Activated T-helper 2 cell treated with anti-CD3 and anti-CD28 coated beads, Interferon-gamma antibody, Interleukin-2, Interleukin-4, amounts not matched to agents 10 μg/mL and 5 μg/mL and 100 μg/mL, durations not matched to agents 14 hours and 24 hours and 36 hours (primary cell): ENCODE measurements around the gene EGFR. TPM values are rescaled to one million over a fixed set of nuclear protein-coding genes. Genes with fewer than 3 reads are reported as not detected.
"Not testable (repeated sequence)": the region's sequence is repeated elsewhere in the genome, so short reads cannot be mapped to it uniquely, and the experiment has no call there.

Experiments used
- DNase-seq: peaks from one replicate; pipeline ENCODE4 v3.0.0; 2021; ENCODE audit warnings: low spot score
- H3K27ac Mint-ChIP-seq: one replicate; pipeline ENCODE4 v1.8.0; 2021; ENCODE audit warnings: mixed read lengths
- H3K27me3 Mint-ChIP-seq: one replicate; pipeline ENCODE4 v1.8.0; 2021; ENCODE audit warnings: low read depth, mixed read lengths
- H3K36me3 Mint-ChIP-seq: one replicate; pipeline ENCODE4 v1.8.0; 2021; ENCODE audit warnings: low read depth, mixed read lengths
- H3K4me1 Mint-ChIP-seq: one replicate; pipeline ENCODE4 v1.8.0; 2021; ENCODE audit warnings: low read depth, mixed read lengths
- H3K4me3 Mint-ChIP-seq: one replicate; pipeline ENCODE4 v1.8.0; 2021; ENCODE audit warnings: low read depth, mild to moderate bottlenecking, moderate library complexity, mixed read lengths
- H3K9me3 Mint-ChIP-seq: one replicate; pipeline ENCODE4 v1.8.0; 2021; ENCODE audit warnings: mixed read lengths
- intact Hi-C: fragments of 100-400 bp; cut with micrococcal nuclease; formaldehyde crosslinking; loops from one replicate; pipeline ENCODE4 v1.15.1; 2023
- total RNA-seq: library from RNA; stranded (reverse); gene quantifications from 2 replicates; pipeline ENCODE4 v1.2.3, GENCODE V29; 2022

EGFR gene
- total RNA-seq, 1 donor from 2014 or later: not detected

DNA sequence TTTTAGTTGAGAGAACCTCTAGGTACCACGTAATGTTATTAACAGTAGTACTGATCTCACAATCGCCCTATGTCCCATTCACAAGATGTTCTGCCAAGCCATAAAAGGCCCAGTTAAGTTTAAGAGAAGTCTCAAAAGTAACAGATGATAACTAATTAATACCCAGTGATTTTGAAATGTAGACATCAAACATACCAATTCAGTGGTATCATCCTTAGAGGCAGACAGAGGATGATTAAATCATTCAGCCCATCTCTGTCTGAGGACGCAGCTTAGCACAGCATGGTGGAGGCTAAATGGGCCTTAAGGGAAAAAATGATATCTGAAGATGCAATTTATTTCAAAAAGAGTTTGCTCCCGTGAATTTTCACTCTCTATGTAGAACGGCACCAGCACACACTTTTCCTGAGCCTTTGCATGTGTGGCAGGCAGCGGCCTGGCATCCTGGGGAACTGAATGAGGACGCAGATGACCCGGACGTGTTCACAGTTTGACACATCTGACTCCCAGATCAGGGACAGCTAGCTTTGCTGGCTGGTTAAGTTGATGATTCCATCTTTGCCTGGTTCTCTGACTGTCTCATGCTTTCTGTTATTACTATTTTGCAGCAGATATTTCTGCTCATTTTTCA is 13.4 kb downstream of the EGFR start:
- H3K27me3 Mint-ChIP-seq: peaks cover 13% of the 10 kb centered on the region
- no peak overlapping the region for H3K27ac Mint-ChIP-seq
- H3K9me3 Mint-ChIP-seq: no peaks in the 10 kb centered on the region
- H3K4me1 Mint-ChIP-seq: no peaks in the 10 kb centered on the region
- no peaks in the 10 kb centered on the region for H3K36me3 Mint-ChIP-seq
- no peak for DNase-seq
- intact Hi-C loops: no loop called here
- H3K4me3 Mint-ChIP-seq: no peak overlapping the region

DNA sequence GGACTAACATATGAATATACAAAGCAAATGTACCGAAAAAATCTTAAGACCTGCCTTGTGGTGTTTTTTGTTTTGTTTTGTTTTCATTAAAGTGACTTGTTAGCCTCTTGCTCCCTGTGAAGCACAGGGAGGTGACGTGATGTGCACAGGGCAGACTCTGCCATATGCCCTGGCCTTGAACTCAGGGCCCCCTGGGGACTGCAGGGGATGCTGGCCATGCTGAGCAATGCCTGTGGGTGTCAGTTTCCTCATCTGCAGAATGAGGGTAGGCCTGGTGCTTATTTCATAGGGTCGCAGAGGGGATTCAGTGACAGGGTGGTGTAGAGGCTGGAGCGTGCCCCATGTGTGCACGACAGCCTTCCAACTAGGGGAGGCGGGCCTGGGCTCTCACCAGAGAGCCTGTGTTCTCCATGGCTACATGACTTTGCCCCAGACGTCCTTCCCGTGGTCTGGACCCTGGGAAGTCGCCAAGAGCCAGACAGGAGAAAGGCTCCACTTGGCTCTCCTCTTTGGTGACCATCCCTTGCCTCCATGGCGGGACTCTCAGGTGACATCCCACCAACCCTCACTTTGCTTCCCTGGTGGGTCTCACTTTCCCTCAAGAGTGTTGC is 14.5 kb downstream of the EGFR start:
- no peaks in the 10 kb centered on the region for H3K4me1 Mint-ChIP-seq
- H3K4me3 Mint-ChIP-seq: no peak overlapping the region
- no peak overlapping the region for H3K27ac Mint-ChIP-seq
- no peak for DNase-seq
- intact Hi-C loops: no loop called here
- H3K27me3 Mint-ChIP-seq: peaks cover 16% of the 10 kb centered on the region
- no peaks in the 10 kb centered on the region for H3K36me3 Mint-ChIP-seq
- no peaks in the 10 kb centered on the region for H3K9me3 Mint-ChIP-seq

DNA sequence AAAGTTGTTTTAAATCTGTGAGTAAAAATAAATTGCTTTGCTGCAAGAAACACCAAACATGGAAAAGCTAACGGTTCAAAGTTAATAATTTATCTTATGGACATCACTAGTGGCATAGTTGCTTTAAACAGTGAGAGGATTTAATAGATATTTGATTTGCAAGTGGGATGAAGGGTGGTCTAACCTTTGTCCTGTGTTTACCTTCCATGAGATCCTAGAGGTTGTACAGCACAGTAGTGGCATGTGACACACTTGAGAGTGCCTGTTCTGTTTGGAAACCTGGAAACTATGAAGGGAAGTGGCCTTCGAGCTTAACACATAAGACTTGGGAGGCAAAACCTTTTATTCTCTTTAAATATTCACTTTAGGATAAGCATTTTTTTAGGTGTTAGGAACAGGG is 16.0 kb downstream of the EGFR start:
- H3K36me3 Mint-ChIP-seq: no peaks in the 10 kb centered on the region
- intact Hi-C loops: no loop called here
- no peaks in the 10 kb centered on the region for H3K9me3 Mint-ChIP-seq
- H3K27me3 Mint-ChIP-seq: peaks cover 20% of the 10 kb centered on the region
- H3K4me3 Mint-ChIP-seq: no peak overlapping the region
- no peak for DNase-seq
- no peaks in the 10 kb centered on the region for H3K4me1 Mint-ChIP-seq
- H3K27ac Mint-ChIP-seq: no peak overlapping the region

DNA sequence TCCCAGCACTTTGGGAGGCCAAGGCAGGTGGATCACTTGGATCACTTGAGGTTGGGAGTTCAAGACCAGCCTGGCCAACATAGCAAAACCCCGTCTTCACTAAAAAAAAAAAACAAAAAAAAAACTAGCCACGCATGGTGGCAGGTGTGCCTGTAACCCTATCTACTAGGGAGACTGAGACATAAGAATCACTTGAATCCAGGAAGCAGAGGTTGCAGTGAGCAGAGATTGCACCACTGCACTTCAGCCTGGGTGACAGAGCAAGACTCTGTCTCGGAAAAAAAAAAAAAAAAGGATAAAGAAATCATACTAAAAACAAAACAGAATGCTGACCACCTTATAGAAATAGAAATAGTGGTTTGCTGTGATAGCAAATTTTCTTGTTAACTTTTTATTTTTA is 16.6 kb downstream of the EGFR start:
- H3K27ac Mint-ChIP-seq, DNase-seq, H3K9me3 Mint-ChIP-seq, H3K4me1 Mint-ChIP-seq, H3K4me3 Mint-ChIP-seq, intact Hi-C loops, H3K36me3 Mint-ChIP-seq: not testable (repeated sequence)
- H3K27me3 Mint-ChIP-seq: peaks cover 16% of the 10 kb centered on the region

DNA sequence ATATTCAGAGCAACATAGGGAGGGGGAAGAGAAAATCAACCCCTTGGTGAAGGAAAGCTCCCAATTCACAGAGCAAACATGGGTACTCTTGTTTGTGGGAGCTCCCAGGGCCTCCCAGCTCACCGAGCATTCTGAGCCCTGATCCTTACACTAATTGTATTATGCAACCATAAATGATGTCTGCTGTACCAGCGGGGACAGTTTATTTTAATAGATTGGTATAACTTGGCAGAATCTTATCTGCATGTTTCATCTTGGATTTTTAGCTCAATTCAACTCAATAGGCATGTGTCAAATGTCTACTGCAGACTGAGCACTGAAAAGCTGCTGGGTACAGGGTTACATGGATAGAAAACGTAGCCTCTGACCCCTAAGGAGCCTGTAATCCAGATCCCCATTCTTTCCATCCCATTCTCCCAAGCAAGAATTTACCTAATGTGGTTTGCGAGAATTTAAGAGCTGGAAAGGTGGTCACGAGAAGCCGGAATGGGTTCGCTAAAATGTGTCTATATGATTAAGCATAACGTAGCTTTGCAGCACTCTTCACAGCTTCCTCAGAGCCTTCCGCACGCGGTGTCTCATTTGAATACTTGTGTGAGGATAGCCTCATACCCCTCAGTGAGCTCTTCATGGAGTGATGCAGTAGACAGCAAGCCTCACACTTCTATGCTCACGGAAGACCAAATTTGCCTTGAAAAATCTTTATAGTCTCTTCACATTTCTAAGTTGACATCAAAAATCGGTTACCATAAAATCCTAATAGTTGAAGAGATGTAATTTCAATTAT is 18.3 kb downstream of the EGFR start:
- intact Hi-C loops: no loop called here
- Mint-ChIP-seq H3K27me3 (peaks cover 16% of the 10 kb centered on the region), H3K4me1 (no peaks in the 10 kb centered on the region), H3K9me3 (no peaks in the 10 kb centered on the region), H3K4me3 (no peak overlapping the region), H3K27ac (no peak overlapping the region), H3K36me3 (no peaks in the 10 kb centered on the region)
- no peak for DNase-seq

DNA sequence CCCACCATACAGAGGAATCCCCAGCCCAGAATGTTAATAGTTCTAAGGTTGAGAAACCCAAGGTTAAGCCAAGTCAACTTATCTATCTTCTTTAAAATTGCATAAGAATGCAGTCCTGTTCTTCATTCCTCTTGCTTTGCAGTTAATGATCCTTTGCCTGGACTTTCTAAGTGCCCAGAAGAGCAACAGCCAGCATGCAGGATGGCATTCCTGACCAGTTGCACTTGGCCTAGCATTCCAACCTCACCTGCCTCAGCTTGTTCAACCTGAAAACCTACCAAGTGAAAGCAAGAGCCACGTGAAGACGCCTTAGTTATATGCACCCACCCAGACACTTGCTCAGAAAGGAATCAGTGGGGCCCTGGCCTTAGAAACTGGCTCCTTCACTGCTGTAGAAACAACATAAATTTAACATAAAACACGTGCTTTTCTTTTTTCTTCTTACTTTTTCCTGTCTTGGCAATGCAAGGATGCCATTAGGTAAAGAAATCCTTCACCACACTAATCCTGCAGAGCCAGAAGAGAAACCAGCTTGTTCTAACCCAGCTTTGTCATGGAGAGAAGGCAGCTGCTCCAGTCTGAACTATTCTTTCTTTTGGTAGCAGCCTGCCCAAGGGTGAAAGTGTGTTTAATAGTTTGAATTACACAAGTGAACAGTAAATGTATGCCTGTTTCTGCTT is 25.0 kb downstream of the EGFR start:
- Mint-ChIP-seq H3K4me3 (no peak overlapping the region), H3K9me3 (no peaks in the 10 kb centered on the region), H3K4me1 (no peaks in the 10 kb centered on the region), H3K36me3 (no peaks in the 10 kb centered on the region), H3K27me3 (peaks cover 4% of the 10 kb centered on the region), H3K27ac (no peak overlapping the region)
- no peak for DNase-seq
- intact Hi-C loops: no loop called here

DNA sequence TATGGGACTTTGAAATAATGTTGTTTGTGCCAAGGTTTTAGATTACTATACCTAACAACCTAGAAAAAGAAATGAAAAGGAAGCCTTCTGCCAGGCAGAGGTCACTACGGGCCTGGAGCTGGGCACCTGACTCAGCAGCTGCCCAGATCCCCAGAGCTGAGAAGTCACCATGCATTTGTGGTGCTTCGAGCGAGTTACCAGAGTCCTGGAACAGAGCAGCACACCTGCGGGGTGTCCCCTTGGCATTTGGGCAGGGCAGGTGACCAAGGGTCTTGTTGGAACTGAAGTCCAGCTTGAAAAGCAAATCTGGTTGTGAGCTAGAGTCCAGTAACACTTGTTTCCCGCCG is 25.5 kb downstream of the EGFR start:
- intact Hi-C loops: no loop called here
- peaks cover 1% of the 10 kb centered on the region for H3K27me3 Mint-ChIP-seq
- no peak for DNase-seq
- no peaks in the 10 kb centered on the region for H3K9me3 Mint-ChIP-seq
- no peak overlapping the region for H3K27ac Mint-ChIP-seq
- no peaks in the 10 kb centered on the region for H3K4me1 Mint-ChIP-seq
- H3K36me3 Mint-ChIP-seq: no peaks in the 10 kb centered on the region
- H3K4me3 Mint-ChIP-seq: no peak overlapping the region

DNA sequence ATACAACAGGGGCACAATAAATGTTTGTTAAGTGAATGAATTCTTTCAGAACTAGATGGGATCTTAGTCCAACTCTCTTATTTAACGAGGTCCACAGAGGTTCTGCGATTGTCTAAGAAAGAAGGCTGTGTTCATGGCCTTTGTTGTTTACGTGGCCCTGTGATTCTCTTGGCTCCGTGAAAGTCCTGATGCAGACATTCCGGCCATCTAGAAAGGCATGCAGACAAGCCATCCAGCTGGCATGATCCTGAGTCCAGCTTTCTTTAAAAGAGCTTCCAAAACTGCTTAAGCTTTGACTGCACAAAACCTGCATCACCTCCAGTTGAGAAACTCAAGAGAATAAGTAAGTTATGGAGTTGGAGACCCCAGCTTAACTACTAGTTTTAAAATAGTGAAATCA is 26.0 kb downstream of the EGFR start:
- H3K27me3 Mint-ChIP-seq: no peaks in the 10 kb centered on the region
- no peaks in the 10 kb centered on the region for H3K4me1 Mint-ChIP-seq
- no peaks in the 10 kb centered on the region for H3K9me3 Mint-ChIP-seq
- no peak overlapping the region for H3K27ac Mint-ChIP-seq
- intact Hi-C loops: no loop called here
- no peak overlapping the region for H3K4me3 Mint-ChIP-seq
- no peak for DNase-seq
- H3K36me3 Mint-ChIP-seq: no peaks in the 10 kb centered on the region

DNA sequence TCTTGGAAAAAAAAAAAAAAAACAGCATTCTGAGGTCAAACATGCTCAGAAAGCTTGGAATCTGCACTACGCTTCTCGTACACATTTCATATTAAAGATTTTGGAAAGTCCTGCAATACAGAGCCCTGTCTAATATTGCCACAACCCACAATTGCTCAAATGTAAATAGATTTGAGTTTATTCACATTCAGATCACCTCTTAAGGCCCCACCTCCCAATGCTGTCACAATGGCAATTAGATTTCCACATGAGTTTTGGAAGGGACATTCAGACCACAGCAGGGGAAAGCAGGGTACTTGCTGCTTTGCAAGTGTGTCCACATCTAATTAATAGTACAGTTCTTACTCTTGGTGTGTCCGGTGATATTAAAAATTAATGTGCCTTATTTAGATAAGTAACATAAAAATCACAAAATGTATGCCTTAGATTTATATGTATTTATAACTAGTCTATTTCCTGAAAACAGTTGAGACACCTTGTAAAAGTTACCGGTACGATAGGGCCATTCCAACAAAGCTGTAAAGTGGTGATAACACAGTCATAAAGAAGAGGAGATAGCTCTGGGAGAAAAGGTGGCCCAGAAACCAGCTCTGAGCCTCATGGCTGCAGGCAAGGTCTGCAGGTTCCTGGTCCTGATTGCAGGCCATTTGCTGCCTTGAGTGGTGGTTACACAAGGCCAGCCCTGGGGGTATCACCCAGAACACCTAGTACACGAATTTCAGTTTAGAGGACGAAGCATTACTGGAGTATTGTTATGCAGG is 27.9 kb downstream of the EGFR start:
- Mint-ChIP-seq H3K4me1 (no peaks in the 10 kb centered on the region), H3K27ac (no peak overlapping the region), H3K4me3 (no peak overlapping the region), H3K27me3 (no peaks in the 10 kb centered on the region), H3K36me3 (no peaks in the 10 kb centered on the region), H3K9me3 (no peaks in the 10 kb centered on the region)
- intact Hi-C loops: no loop called here
- no peak for DNase-seq

DNA sequence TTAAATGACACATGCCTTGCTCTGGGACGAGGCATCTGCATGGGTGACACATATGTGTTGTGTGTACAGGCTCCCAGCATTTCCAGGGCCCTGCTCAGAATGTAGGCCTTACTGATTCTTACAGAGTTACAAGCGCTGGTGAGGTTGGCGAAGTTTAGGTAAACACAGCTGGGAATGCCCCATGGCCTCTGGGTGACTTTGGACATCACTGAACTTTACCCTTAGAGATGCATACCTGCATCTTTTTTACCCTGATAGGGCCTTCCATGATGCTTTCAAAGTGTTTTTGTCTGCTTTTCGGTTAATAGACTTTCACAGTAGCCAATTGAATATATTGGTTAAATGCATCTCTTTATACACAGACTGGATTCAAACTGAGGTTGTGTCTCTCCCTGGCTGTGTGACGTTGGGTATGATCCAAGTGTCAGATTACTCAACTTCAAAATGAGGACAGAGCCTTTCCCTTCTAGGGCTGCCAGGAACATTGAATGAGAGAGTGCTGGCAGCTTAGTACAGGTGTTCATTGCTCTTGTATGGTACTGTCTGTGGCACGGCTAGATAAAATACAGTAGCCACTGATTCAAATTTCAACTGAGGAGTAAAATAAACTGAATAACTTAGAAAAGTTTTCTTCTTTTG is 29.5 kb downstream of the EGFR start:
- Mint-ChIP-seq H3K27me3 (no peaks in the 10 kb centered on the region), H3K27ac (no peak overlapping the region), H3K36me3 (no peaks in the 10 kb centered on the region), H3K9me3 (no peaks in the 10 kb centered on the region), H3K4me1 (no peaks in the 10 kb centered on the region), H3K4me3 (no peak overlapping the region)
- intact Hi-C loops: no loop called here
- DNase-seq: no peak

DNA sequence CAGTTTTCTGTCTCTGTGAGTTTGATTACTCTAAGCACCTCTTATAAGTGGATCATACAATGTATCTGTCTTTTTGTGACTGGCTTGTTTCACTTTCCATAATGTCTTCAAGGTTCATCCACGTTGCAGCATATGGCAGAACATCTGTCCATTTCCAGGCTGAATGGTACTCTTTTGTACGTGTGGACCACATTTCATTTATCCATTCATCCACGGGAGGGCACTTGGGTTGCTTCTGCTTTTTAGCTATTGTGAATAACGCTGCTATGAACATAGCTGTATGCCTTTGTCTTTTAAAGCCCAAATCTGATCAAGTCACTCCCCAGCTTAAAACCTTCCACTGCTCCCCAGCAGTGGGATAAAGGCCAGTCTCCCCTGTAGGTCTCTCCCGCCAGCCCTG is 31.5 kb downstream of the EGFR start:
- intact Hi-C loops: no loop called here
- Mint-ChIP-seq H3K27me3 (peaks cover 2% of the 10 kb centered on the region), H3K4me1 (no peaks in the 10 kb centered on the region)

DNA sequence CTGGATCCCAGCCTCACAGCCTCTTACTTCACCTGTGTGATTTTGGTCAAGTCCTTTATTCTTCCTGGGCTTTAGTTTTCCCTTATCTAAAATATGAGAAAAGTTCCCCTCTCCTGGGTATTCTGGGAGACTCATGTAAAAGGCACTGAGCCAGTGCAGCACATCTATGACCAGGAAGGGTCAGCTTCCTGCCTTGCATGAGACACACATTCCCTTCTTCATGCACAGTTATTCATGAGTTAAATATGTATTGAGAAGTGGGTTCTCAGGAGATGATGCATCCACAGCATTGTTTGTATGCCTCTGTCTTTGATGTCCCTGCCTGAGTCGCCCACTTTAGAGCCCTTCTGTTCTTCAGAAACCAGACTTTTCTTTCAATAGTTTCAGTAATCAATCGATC is 33.3 kb downstream of the EGFR start:
- intact Hi-C loops: no loop called here
- H3K27me3 Mint-ChIP-seq: peaks cover 2% of the 10 kb centered on the region
- H3K4me1 Mint-ChIP-seq: no peaks in the 10 kb centered on the region
- no peak for DNase-seq
- no peaks in the 10 kb centered on the region for H3K36me3 Mint-ChIP-seq
- H3K4me3 Mint-ChIP-seq: no peak overlapping the region
- no peaks in the 10 kb centered on the region for H3K9me3 Mint-ChIP-seq
- H3K27ac Mint-ChIP-seq: no peak overlapping the region

More for the DNA sequence above, 31.5 kb downstream of the EGFR start:
- no peak for DNase-seq
- no peak overlapping the region for H3K4me3 Mint-ChIP-seq
- no peaks in the 10 kb centered on the region for H3K36me3 Mint-ChIP-seq
- H3K27ac Mint-ChIP-seq: no peak overlapping the region
- H3K9me3 Mint-ChIP-seq: no peaks in the 10 kb centered on the region
